Central memory CD8-positive, alpha-beta T cell (primary cell): Measurements from ENCODE around the gene SDSL.
A peak's percentile ranks its signal among the peaks of the same experiment; 100 is the strongest.

Source experiments
- ATAC-seq: fragments of 150-1000 bp; cut with Tn5 transposase; replicated peaks from 2 replicates; pipeline ENCODE4 v1.10.0; 2022; ENCODE audit warnings: mild to moderate bottlenecking, moderate FRiP score, moderate number of reproducible peaks; ENCODE audit not compliant: poor library complexity, severe bottlenecking; ENCODE audit errors: extremely low read depth
- DNase-seq, 2 donors: peaks; one replicate each; pipeline ENCODE4 v3.0.0; 2021; ENCODE audit warnings: low spot score in 2 of 2
- H3K27ac Mint-ChIP-seq: one replicate; pipeline ENCODE4 v1.8.0; 2022; ENCODE audit warnings: low read depth, mild to moderate bottlenecking, moderate library complexity, mixed read lengths
- H3K27me3 Mint-ChIP-seq: one replicate; pipeline ENCODE4 v1.8.0; 2022; ENCODE audit warnings: mixed read lengths
- H3K36me3 Mint-ChIP-seq: one replicate; pipeline ENCODE4 v1.8.0; 2022; ENCODE audit warnings: mild to moderate bottlenecking, moderate library complexity, mixed read lengths; ENCODE audit not compliant: insufficient read depth
- H3K4me1 Mint-ChIP-seq: one replicate; pipeline ENCODE4 v1.8.0; 2022; ENCODE audit warnings: mixed read lengths
- H3K4me3 Mint-ChIP-seq: one replicate; pipeline ENCODE4 v1.8.0; 2022; ENCODE audit warnings: mild to moderate bottlenecking, moderate library complexity, mixed read lengths
- H3K9me3 Mint-ChIP-seq: one replicate; pipeline ENCODE4 v1.8.0; 2022; ENCODE audit warnings: mixed read lengths

SDSL gene

GRCh38 chr12:113422030-113422885, at the start of gene SDSL:
SDSL (plus strand) TSS chr12:113422380; CDS start chr12:113427983, 5,603 bp downstream.
- no peaks in the 10 kb centered on the region for H3K9me3 Mint-ChIP-seq
- H3K4me3 Mint-ChIP-seq, result peak within 1 kb of the TSS; percentile 95
- peak within 1 kb of the TSS; percentile 88 for H3K27ac Mint-ChIP-seq
- peak in 1 of 2 donors; percentile 11 for DNase-seq
- peaks cover 7% of the 10 kb centered on the region for H3K4me1 Mint-ChIP-seq
- no peaks in the 10 kb centered on the region for H3K36me3 Mint-ChIP-seq
- peak; percentile 75 for ATAC-seq
- peaks cover 28% of the 10 kb centered on the region for H3K27me3 Mint-ChIP-seq

GRCh38 chr12:113373440-113373839, 48.7 kb upstream of the SDSL start:
- no peaks in the 10 kb centered on the region for H3K9me3 Mint-ChIP-seq
- DNase-seq (no peak), ATAC-seq (no peak)
- no peaks in the 10 kb centered on the region for H3K27me3 Mint-ChIP-seq
- H3K36me3 Mint-ChIP-seq, result peaks cover 13% of the 10 kb centered on the region
- H3K4me3 Mint-ChIP-seq, result no peak overlapping the region
- H3K4me1 Mint-ChIP-seq, result peaks cover 11% of the 10 kb centered on the region
- no peak overlapping the region for H3K27ac Mint-ChIP-seq

DNA sequence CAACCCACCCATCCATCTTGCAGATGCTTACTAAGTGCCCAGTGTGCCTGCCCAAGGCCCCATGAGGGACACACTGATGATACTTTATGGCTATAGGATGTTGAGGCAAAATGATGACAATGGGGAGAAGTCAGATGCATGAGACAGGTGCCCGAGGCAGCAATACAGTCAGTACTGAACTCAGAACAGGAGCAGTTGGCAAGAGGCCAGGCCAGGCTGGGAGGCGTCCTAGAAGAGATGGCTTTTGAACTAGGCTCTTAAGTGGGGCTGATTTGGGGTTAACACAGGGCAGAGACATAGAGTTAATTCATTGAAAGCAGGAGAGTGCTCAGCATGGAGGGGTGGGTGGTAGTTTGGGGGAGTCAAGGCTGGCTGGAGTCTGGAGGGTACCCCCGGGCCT, 48.2 kb upstream of the SDSL start:
- H3K36me3 Mint-ChIP-seq, result peaks cover 13% of the 10 kb centered on the region
- H3K27ac Mint-ChIP-seq, result no peak overlapping the region

DNA sequence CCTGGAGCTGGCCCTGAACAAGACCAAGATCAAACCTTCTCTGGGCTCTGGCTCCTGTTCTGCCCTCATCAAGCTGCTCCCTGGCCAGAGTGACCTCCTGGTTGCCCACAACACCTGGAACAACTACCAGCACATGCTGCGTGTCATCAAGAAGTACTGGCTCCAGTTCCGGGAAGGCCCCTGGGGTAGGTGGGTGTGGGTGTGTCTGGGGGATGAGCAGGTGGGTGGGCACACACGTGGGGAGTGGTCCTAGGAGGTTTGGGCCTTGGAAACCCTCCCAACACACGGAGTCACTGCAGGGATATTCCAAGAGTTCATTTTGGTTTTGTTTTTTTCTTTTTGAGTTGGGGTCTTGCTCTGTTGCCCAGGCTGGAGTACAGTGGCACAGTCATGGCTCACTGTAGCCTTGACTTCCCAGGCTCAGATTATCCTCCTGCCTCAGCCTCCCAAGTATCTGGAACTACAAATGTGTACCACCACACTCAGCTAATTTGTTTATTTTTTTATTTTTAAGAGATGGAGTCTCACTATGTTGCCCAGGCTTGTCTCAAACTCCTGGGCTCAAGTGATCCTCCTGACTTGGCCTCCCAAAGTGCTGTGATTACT, 47.3 kb upstream of the SDSL start:
- H3K4me3 Mint-ChIP-seq, result no peak overlapping the region
- DNase-seq (no peak), ATAC-seq (no peak)
- peaks cover 12% of the 10 kb centered on the region for H3K36me3 Mint-ChIP-seq
- H3K4me1 Mint-ChIP-seq, result peaks cover 7% of the 10 kb centered on the region
- H3K27ac Mint-ChIP-seq, result no peak overlapping the region
- no peaks in the 10 kb centered on the region for H3K9me3 Mint-ChIP-seq
- no peaks in the 10 kb centered on the region for H3K27me3 Mint-ChIP-seq

More for the DNA sequence above, 48.2 kb upstream of the SDSL start:
- no peak for DNase-seq
- Mint-ChIP-seq H3K4me3 (no peak overlapping the region), H3K27me3 (no peaks in the 10 kb centered on the region), H3K4me1 (peaks cover 7% of the 10 kb centered on the region), H3K9me3 (no peaks in the 10 kb centered on the region)
- ATAC-seq, result no peak

GRCh38 chr12:113378291-113378690, 43.9 kb upstream of the SDSL start:
- no peak overlapping the region for H3K27ac Mint-ChIP-seq
- peaks cover 12% of the 10 kb centered on the region for H3K36me3 Mint-ChIP-seq
- no peaks in the 10 kb centered on the region for H3K27me3 Mint-ChIP-seq
- no peaks in the 10 kb centered on the region for H3K9me3 Mint-ChIP-seq
- ATAC-seq, result no peak
- no peaks in the 10 kb centered on the region for H3K4me1 Mint-ChIP-seq
- H3K4me3 Mint-ChIP-seq, result no peak overlapping the region
- DNase-seq, result no peak

GRCh38 chr12:113381220-113381619, 41.0 kb upstream of the SDSL start:
- H3K4me3 Mint-ChIP-seq, result no peak overlapping the region
- DNase-seq (no peak), ATAC-seq (no peak)
- no peaks in the 10 kb centered on the region for H3K4me1 Mint-ChIP-seq
- H3K27me3 Mint-ChIP-seq, result no peaks in the 10 kb centered on the region
- no peak overlapping the region for H3K27ac Mint-ChIP-seq
- no peaks in the 10 kb centered on the region for H3K9me3 Mint-ChIP-seq
- H3K36me3 Mint-ChIP-seq, result peaks cover 20% of the 10 kb centered on the region

GRCh38 chr12:113382206-113382605, 40.0 kb upstream of the SDSL start:
- Mint-ChIP-seq H3K36me3 (peaks cover 16% of the 10 kb centered on the region), H3K27me3 (no peaks in the 10 kb centered on the region), H3K4me1 (no peaks in the 10 kb centered on the region), H3K4me3 (no peak overlapping the region), H3K9me3 (no peaks in the 10 kb centered on the region), H3K27ac (no peak overlapping the region)
- ATAC-seq (no peak), DNase-seq (no peak)

GRCh38 chr12:113384778-113385177, 37.4 kb upstream of the SDSL start:
- no peak overlapping the region for H3K27ac Mint-ChIP-seq
- DNase-seq (no peak), ATAC-seq (no peak)
- no peaks in the 10 kb centered on the region for H3K9me3 Mint-ChIP-seq
- H3K4me1 Mint-ChIP-seq, result no peaks in the 10 kb centered on the region
- no peaks in the 10 kb centered on the region for H3K27me3 Mint-ChIP-seq
- no peak overlapping the region for H3K4me3 Mint-ChIP-seq
- H3K36me3 Mint-ChIP-seq, result peaks cover 19% of the 10 kb centered on the region

DNA sequence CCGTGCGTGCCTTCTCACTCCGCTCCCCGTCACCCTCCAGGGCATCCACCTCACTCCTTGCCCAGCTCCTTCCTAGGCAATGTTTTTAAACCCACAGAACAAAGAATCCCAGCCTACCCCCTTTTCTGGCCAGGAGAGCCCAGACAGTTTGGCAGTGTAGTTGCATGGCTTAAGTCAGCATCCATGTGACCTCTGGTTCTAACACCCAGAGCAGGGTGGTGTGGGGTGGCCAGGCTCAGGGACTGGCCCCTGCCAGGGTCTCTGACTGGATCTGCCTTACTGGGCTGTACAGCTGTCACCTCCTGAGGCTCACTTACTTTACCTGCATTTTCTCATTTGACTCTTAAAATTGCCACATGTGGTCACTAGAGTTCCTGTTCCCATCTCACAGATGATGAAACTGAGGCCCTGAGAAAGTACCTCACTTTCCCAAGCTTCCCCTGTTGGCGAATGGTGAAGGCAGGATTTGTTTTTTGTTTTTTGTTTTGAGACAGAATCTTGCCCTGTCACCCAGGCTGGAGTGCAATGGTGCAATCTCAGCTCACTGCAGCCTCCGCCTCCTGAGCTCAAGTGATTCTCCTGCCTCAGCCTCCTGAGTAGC, 36.8 kb upstream of the SDSL start:
- no peaks in the 10 kb centered on the region for H3K4me1 Mint-ChIP-seq
- peaks cover 18% of the 10 kb centered on the region for H3K36me3 Mint-ChIP-seq
- DNase-seq (no peak), ATAC-seq (no peak)
- no peaks in the 10 kb centered on the region for H3K9me3 Mint-ChIP-seq
- no peak overlapping the region for H3K27ac Mint-ChIP-seq
- no peaks in the 10 kb centered on the region for H3K27me3 Mint-ChIP-seq
- no peak overlapping the region for H3K4me3 Mint-ChIP-seq

DNA sequence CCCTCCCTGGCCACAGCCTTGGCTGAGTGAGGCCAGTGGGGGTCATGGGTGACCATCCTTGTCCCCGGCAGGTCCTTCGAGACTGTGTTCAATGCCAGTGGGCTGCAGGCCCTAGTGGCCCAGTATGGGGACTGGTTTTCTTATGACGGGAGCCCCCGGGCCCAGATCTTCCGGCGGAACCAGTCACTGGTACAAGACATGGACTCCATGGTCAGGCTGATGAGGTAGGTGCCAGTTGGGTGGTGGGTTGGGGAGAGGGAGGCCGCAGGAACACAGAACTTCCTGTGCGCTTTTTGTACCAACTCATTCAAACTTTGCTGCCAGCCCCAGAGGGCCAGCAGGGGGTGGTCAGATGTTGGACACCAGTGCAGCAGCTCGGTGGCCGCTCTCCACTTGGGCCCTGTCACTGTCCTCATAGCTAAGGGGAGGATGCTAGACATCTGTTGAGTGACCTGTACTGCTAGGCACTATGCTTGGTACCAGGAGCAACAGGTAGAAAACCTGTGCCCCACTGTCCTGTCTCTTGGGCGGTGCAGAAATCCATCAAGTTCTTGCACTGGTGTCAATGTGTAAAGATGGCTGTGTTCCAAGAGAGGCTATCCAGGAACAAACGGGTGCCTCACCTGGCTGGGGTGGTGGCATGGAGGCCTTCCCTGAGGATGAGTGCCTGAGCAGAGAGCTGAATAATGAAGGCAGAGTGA, 35.2 kb upstream of the SDSL start:
- H3K9me3 Mint-ChIP-seq, result no peaks in the 10 kb centered on the region
- DNase-seq (no peak), ATAC-seq (no peak)
- no peaks in the 10 kb centered on the region for H3K27me3 Mint-ChIP-seq
- peaks cover 16% of the 10 kb centered on the region for H3K36me3 Mint-ChIP-seq
- no peak overlapping the region for H3K27ac Mint-ChIP-seq
- H3K4me1 Mint-ChIP-seq, result no peaks in the 10 kb centered on the region
- H3K4me3 Mint-ChIP-seq, result no peak overlapping the region

- Mint-ChIP-seq H3K9me3 (no peaks in the 10 kb centered on the region), H3K4me3 (no peak overlapping the region), H3K27me3 (no peaks in the 10 kb centered on the region), H3K36me3 (peaks cover 16% of the 10 kb centered on the region), H3K4me1 (no peaks in the 10 kb centered on the region), H3K27ac (no peak overlapping the region)
- ATAC-seq (no peak), DNase-seq (no peak)
These were observed 34.5 kb upstream of the SDSL start for GRCh38 chr12:113387631-113388030.

DNA sequence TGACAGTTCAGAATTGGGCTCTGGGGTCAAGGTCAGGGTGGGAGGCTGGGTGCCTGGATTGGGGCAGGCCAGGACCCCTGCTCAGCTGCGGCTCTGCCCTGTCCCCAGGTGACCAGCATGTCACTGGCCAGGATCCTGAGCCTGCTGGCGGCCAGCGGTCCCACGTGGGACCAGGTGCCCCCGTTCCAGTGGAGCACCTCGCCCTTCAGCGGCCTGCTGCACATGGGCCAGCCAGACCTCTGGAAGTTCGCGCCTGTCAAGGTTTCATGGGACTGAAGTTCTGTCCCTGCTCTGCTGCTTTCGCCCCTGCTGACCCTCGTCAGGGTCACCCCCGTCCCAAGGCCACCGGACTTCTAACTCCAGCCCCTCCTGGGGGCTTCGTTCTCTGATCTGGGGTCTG, 33.8 kb upstream of the SDSL start:
- ATAC-seq (no peak), DNase-seq (no peak)
- no peaks in the 10 kb centered on the region for H3K9me3 Mint-ChIP-seq
- no peaks in the 10 kb centered on the region for H3K27me3 Mint-ChIP-seq
- peaks cover 16% of the 10 kb centered on the region for H3K36me3 Mint-ChIP-seq
- H3K4me3 Mint-ChIP-seq, result no peak overlapping the region
- H3K27ac Mint-ChIP-seq, result no peak overlapping the region
- H3K4me1 Mint-ChIP-seq, result no peaks in the 10 kb centered on the region
